Eye (tissue), 1 donor: Measurements from ENCODE around the gene ZCCHC9.
"Not testable (repeated sequence)": the region's sequence is repeated elsewhere in the genome, so short reads cannot be mapped to it uniquely, and the experiment has no call there.

Experiments
- DNase-seq: peaks from one replicate; pipeline ENCODE4 v3.0.0-alpha.2; 2015

The ZCCHC9 gene

DNA sequence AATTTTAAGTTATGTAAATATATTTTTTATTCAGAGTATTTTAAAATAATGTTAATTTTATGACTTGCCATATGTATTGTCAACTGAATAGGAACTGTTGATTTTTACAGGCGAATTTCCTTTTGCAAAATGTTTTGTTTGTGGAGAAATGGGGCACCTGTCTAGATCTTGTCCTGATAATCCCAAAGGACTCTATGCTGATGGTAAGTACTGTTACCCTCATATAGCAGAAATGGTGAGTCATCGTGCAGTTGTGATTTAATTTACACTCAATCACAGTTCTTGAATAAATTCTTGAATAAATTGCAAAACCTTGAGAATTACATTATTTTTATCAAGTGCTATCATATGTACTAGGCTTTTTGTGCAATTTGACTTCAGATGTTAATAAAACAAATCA is 7.4 kb downstream of the ZCCHC9 start:
- no peak for DNase-seq

DNA sequence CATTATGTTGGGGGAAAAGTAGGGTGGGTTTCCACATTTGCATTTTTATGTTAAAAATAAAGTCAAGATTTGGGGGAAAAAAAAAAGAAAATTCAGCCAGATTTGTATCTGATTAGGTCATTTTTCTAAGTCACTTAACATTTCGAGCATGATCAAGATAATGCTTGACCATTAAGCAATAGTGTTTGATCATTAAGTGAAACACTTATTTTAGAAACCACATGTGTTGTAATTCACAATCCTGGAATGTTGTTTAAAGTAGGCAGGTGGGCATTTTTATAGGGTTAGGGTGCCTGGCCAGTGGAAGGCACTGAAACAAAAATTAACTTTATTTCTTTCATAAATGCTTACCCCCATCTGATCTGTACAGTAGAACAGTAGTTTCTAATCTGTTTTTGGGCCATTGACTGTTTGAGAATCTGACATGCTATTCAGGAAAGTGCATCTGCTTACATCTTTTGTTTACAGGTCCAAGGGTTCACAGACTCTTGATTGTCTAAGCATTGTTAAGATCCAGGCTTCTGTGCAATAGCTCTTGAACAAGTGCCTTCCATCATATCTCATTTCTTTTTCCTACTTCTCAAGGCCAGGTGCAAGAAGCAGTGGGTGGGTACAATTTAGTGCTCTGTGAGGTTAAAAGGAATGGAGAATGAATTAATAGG is 9.1 kb downstream of the ZCCHC9 start:
- DNase-seq = no peak

DNA sequence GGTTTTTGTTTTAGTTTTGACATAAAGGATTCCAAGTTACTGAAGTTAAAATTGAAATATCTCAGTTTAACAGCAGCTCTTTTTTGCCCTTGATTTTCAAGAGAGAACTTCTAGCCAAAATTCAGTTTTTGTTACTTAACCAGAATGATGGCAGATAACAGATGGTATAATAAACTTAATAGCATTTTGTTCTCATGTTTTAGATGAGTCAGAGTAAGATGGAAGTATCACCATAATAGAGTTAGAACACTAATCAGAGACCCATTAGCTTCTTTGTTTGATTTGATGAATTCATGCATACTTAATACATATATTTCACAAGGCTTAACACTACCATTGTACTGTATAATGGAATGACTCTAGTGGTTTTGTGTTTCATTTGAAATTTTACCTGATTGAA is 11.9 kb downstream of the ZCCHC9 start:
- no peak for DNase-seq

DNA sequence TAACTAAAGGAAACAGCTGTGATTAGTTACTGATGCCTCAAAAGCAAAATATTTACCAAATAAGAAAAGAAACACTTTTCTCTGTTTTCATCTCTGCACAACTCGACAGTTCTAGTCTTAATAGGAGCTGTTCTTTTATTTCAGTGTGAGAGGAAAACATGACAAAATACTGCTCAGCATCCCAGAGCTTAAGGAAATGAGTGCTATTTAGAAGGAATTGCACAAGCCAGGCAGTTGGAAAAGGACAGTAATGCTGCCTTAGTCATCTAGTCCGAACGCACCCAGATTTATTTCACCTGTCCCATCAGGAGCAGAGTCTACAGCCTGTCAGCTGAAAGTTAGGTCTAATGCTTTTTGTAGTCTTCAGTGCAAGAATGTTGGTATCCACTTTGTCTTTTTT is 12.3 kb downstream of the ZCCHC9 start:
- DNase-seq = no peak

DNA sequence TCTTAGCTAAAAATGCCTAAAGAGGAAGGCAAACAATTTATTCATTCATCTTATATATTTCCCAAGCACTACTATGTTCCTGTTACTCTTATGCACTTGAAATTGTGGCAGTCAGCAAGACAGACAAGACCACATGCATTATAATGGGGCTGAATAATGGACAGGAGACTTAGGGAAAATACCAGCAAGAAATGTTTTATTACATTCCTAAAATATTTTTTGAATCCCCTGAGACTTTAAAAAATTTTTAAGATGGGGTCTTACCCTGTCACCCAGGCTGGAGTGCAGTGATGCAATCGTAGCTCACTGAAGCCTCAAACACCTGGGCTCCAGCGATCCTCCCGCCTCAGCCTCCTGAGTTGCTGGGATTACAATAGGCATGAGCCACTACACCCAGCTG is 13.2 kb downstream of the ZCCHC9 start:
- DNase-seq = no peak

DNA sequence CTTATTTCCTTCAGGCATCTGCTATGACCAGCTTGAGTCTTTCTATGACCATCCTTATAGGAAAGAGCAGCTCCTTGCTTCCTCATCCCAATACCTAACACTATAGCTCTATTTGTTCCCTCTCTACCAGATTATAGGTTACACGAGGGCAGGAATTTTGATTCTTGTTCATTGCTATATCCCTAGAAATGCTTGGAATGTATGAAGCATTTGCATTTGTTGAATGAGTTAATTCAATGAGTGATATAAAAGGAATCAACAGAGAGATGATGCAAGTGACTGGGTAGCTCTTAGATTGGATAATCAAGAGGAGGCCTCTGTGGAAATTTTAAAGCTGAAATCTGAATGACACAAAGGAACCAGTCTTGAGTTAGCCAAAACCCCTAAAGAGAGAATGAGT is 13.9 kb downstream of the ZCCHC9 start:
- no peak for DNase-seq

DNA sequence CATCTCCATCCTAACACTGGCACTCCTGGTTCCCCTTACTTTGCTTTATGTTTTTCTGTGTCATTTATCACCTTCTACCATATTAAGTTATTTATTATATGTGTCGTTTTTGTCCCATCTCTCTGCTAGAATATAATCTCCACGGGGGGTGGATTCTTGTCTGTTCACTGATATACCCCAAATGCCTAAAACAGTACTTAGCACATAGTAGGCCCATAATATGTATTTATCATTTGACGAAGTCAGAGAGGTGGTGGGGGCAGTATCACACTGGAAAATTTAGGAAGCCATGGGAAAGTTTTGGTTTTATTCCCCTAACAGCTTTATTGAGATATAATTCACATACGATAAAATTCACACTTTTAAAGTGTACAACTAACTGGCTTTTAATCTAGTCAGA is 14.4 kb downstream of the ZCCHC9 start:
- DNase-seq = no peak

DNA sequence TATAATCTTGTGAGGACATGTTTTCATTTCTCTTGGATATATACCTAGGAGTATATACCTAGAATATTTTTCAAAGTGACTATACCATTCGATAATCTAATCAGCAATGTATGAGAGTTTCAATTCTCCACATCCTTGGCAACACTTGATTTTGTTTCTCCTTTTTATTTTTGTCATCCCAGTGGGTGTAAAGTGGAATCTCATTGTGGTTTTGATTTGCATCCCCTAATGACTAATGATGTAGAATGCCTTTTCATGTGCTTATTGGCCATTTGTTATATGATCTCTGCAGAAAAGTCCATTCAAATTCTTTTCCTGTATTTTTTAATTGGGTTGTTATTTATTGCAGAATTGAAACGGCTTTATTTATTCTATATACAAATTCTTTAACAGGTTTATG is 15.2 kb downstream of the ZCCHC9 start:
- no peak for DNase-seq

DNA sequence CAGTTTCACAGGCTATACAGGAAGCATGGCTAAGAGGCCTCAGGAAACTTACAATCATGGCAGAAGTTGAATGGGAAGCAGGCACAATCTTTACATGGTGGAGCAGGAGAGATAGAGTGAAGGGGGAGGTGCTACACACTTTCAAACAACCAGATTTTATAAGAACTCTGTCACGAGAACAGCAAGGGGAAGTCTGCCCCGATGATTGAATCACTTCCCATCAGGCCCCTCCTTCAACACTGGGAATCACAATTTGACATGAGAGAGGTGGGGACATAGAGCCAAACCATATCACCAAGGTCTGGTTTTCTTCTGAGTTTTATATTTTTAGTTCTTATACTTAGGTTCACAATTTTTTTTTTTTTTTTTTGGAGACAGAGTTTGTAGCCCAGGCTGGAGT is 16.1 kb downstream of the ZCCHC9 start:
- DNase-seq = no peak

DNA sequence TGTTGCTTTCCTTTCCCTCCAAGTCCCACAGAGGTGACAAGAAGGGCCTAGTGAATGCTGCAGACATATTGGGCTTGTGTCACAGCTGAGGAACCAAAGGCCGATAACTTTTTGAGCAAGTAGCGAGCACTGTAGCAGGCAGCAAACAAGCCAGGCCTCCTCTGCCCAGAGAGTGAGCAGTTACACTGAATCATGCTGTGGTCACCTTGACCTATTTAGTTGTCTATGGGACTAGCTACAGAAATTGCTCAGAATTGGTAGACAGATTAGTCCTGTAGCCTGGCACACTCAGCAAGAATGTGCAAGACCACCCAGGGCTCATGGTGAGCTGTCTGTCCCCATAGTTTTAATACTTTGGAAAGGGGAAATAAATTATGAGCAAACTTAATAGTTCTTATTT is 25.2 kb downstream of the ZCCHC9 start:
- DNase-seq = no peak

DNA sequence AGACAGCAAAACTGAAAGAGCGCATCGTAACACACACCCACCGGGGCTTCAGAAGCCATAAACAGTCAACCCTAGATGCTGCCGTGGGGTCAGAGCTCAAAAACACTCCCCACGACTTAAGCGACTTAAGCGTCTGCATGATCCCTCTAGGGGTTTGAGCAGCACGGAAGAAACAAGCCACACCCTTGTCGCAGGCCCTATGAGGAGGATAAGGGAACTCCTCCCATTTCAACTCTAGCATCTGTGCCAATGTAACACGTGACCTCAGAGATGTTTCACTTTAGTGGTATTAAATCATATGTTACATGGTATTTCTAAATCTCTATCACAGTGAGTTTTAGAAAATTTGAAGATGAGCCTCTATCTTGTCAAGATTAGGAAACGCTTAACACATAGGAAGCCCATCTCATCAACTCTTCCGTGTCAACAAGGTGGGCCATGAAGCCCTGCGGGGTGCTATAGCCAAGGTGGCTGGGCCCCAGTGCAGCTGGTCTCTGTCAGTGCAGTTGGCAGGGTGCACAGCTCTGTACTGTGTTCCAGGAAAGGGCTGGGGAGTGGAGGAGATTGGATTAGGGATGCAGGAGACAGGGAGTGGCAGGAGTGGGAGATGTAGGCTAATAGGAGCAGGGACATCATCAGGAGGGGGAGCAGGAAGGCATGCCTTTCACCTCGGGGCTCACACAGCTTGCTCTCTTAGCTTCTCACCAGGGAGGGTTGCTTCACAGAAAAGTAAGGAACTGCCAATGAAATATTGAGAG is 33.1 kb downstream of the ZCCHC9 start:
- DNase-seq = no peak

DNA sequence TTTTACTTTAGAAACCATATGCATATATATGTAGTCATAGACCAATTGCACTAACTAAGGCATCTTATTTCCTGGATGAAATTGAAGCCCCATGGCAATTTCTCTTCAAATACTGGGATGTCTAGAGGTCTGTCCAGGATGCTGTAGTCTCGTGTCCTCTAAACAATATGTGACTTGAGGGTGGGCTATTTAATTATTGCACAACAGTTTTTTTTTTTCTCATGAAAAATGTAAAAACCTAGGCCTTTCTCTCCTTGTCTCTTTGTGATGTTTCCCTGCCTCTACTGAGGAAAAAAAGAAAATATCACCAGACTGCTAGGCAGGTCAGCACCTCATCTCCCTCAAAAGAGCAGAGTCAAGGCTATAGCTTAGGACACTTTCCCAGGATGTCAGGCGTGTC is 34.6 kb downstream of the ZCCHC9 start:
- DNase-seq = no peak

DNA sequence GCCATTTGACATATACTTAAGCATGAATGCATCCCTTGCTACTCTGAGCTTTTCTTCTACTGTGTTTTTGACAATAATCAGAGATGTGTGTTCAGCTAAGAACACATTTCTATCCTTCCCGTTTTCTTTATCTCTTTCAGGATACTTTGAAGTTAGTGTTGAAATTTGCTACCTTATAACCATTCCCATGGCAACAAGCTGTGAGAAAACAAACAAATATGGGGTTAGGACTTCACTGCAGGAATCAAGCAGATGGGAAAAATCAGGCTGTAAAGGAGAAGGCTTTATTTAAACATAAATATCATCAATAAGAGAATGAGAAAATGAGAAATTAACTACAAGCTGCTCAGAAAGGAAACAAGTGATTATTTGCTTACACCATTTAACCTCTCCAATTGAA is 35.2 kb downstream of the ZCCHC9 start:
- DNase-seq = no peak

DNA sequence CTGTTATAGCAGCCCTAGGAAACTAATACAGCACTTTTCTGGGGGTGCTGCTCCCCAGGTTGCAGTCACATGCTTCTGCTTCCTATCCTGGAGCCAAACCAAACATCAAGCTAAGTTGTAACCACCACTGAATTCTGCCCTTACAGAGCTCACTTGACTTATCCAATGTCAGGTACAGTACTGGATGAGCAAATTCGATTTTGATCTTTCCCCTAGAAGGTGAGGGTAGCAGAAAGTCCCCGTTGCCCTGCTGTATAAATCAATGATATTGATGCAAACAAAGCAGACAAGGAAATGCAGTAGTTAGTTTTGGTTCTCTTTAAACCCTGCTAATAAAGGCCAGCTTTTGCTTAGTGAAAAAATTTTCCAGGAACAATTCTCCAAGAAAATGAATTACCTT is 36.4 kb downstream of the ZCCHC9 start:
- DNase-seq = no peak

DNA sequence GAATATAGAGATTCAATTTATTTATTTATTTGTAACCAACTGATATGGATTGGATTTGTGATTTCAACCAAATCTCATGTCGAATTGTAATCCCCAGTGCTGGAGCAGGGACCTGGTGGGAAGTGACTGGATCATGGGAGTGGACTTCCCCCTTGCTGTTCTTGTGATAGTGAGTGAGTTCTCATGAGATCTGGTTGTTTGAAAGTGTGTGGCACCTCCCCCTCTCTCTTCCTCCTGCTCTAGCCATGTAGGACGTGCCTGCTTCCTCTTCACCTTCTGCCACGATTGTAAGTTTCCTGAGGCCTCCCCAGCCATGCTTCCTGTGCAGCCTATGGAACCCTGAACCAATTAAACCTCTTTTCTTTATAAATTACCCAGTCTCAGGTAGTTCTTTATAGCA is 36.8 kb downstream of the ZCCHC9 start:
- DNase-seq = not testable (repeated sequence)

DNA sequence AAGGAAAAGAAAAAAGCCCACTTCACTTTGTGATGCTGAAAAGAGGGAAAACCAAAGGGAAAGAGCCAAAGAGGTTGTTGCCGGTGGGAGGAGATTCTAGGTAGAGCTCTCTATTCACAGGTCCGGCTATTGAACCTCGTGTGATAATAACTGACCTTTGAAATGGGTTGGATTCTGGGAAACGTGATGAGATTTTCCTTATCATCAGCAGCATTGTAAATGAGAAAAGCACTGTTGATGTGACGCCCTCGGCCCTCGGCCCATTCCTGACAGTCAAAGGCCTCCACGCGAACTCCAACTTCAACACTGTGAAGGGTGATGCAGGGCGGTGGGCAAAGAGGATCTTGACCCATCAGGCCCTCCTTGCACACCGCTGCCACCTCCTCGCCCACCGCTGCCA is 43.3 kb downstream of the ZCCHC9 start:
- DNase-seq = no peak

DNA sequence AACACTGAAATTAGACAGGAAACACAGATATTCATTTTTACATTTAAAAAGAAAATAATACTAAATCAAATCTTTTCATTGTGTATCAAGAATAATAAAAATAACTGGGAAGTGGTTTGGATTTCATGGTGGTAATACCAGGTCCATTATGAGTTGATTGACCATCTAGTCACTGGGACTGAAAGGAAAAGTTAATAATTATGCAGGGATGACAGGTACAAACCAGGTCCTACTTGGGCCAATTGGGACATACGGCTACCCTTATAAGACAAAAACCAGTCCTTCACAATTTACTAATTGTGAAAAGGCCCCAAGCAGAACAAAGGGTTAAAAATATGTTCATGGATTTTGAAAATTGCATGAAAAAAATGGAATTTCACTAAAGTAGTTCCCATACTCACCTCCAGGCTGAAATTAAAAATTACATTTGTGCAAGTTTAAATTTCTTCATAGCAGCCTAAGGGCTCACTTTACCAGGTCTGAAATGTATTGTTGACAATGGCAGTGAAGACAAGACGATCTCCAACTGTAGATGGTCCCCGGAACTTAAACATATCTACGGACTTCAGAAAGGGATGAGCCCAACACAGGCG is 44.1 kb downstream of the ZCCHC9 start:
- no peak for DNase-seq

DNA sequence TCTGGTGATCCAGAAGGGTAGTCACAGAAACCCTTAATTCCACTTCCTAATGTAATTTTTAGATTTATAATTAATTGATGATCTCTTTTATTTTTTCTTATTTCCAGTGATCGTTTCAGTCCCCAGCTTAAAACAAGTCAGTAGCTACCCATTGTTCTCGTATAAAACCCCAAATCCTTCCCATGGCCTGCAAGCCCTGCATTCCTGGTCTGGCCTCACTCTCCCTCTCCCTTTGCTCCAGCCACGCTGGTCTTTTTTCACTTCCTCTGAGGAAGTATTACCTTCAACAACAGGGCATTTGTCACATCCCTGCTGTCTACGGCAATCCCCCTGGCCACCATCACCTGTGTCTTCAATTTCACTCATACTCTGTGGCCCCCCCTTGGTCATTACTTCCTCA is 47.8 kb downstream of the ZCCHC9 start:
- DNase-seq = no peak

DNA sequence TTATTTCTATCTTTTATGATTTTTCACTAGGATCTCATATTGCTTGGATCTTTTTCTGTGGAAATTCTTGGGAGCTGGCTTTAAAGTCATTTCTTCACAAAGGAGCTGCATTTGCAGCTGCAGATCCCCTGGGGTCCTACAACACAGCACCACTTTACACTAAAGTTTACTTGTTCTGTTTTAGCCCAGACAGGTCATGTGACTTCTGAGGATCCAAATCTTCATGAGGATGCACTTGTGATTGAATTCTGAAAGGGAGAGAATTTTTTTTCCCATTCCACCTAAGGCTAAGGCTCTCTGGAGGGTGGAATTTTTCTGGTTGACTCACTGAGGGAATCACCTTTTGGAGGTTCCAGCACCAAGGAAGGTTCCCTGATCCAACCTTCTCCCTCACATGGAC is 49.1 kb downstream of the ZCCHC9 start:
- DNase-seq = no peak

DNA sequence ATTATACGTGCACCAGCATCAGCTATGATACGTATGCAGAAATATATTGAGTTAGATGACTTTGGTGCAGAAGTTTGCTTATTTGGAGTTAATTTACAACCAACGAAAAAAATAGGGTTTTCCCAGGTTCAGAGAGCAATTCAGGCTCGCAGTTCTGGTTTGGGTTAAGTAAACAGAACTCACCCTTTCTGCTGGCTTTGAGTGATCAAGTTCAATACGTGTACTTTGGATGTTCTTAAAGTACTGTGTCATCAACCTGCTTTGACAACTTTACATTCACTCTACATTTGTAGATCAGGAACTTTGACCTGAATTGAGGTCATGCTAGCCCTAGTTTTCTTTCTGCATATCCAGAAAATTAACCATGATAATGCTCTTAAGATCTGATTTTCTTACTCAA is 51.8 kb downstream of the ZCCHC9 start:
- no peak for DNase-seq

DNA sequence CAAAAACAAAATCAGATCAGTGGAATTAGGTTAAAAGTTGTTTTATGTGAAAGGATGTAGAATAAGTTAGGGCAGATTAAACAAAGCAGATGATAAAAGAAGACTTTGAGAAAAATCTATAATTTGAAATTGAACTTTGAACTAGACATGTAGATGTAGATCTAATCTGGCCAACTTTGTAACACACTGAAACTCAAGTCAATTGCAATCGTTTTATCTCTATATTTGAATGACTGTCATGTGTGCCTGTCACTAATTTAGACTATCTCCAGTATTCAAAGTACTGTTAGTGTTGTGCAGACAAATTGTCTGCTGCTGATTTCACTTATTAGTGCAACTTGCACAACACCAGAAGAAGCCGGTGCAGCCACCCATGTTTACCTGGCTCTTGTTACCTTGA is 52.7 kb downstream of the ZCCHC9 start:
- DNase-seq = no peak

DNA sequence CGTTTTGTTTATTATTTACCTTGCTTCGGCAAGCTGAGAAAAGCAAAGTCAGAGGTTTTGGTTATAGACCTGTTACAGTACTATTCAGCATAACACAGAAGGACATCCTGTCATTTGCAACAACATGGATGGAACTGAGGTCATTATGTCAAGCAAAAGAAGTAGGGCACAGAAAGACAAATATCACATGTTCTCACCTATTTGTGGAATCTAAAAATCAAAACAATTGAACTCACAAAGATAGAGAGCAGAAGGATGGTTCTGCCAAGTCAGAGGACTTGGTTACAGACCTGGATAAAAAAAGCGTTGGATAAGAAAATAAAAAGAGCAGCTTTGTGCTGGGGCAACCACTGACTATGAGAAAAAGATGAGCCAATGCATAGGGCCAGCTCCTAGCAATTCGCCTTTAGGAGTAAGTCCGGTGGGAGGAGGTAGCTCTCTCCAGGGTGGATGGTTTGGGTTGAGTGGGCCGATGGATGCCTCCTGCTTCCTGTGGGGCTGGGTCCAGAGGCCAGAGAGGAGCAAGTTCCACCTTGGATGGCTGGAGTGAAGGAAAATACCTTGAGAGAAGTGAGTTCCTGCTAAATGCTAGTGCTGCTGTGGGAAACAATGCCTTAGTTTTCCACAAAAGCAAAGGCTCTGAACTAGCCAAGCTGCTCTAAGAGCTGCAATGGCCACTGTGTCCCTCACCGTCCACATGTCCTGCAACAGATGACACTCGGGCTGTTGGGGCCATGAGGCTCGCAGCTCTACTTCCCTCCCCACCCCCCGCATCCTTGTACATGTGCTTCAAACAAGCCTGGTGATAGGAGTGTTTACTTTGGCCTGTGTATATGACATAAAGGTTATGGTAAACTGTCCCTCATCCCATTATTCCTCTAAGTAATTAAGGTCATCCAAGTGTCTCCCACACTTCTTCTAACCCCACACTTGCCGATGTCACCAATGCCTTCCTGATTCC is 54.2 kb downstream of the ZCCHC9 start:
- DNase-seq = no peak

DNA sequence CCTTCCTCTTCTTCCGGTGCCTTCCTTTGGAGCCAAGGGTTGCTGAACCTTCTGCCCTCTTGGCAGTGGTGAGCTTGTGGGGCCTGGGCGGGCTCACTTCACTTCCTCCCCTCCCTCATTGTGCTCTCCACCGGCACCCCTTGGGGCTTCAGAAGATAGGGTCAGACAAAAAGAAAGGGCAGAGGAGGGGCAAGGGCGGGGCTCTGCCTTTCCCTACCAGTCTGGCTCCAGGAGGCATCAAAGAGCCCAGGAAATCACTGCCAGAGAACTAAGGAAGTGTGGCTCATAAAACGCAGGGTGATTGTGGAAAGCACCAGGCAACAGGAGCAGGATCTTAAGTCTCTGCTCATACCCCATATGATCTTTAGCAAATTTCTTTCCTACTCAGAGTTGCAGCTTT is 57.7 kb downstream of the ZCCHC9 start:
- DNase-seq = no peak
